HepG2 (cell line): ENCODE measurements around the gene NRL. TPM values are rescaled to one million over a fixed set of nuclear protein-coding genes. Genes with fewer than 3 reads are reported as not detected.

ENCODE experiments used
- AGO2 ChIP-seq: fragments of 200-400 bp; formaldehyde crosslinking; optimal IDR thresholded peaks from 2 replicates; pipeline ENCODE3; 2017; ENCODE audit warnings: mild to moderate bottlenecking, low read depth, low read length, moderate library complexity
- ARNTL ChIP-seq: sonication (generic); formaldehyde crosslinking; IDR thresholded peaks from 2 replicates; pipeline ENCODE4 v1.4.0; 2020; ENCODE audit warnings: mild to moderate bottlenecking, missing genetic modification reagents
- ATF7 ChIP-seq, 2 experiments: fragments of 450-650 bp in 1 of 2; sonication (generic) in 1 of 2; formaldehyde crosslinking in 1 of 2; IDR thresholded peaks; 2 replicates each; pipeline versions ENCODE4 v1.4.0 to v1.6.1; 2016 to 2020; ENCODE audit warnings: antibody characterized with exemption in 1 of 2, mild to moderate bottlenecking in 1 of 2, missing genetic modification reagents in 1 of 2
- DZIP1 ChIP-seq: sonication (generic); formaldehyde crosslinking; IDR thresholded peaks from 2 replicates; pipeline ENCODE4 v1.5.0; 2020; ENCODE audit warnings: mild to moderate bottlenecking, missing genetic modification reagents
- FLYWCH1 ChIP-seq: sonication (generic); formaldehyde crosslinking; IDR thresholded peaks from 2 replicates; pipeline ENCODE4 v1.8.1; 2023; ENCODE audit warnings: mild to moderate bottlenecking, missing genetic modification reagents
- FOSL2 ChIP-seq: sonication (generic); formaldehyde crosslinking; IDR thresholded peaks from 2 replicates; pipeline ENCODE4 v1.4.0; 2020; ENCODE audit warnings: missing genetic modification reagents
- GLI4 ChIP-seq: sonication (generic); formaldehyde crosslinking; IDR thresholded peaks from 2 replicates; pipeline ENCODE4 v1.5.1; 2020; ENCODE audit warnings: missing genetic modification reagents, mild to moderate bottlenecking, moderate library complexity, borderline replicate concordance
- HOXA3 ChIP-seq: sonication (generic); formaldehyde crosslinking; IDR thresholded peaks from 2 replicates; pipeline ENCODE4 v1.5.0; 2020; ENCODE audit warnings: missing genetic modification reagents
- KLF13 ChIP-seq: sonication (generic); formaldehyde crosslinking; IDR thresholded peaks from 2 replicates; pipeline ENCODE4 v1.4.0; 2020; ENCODE audit warnings: mild to moderate bottlenecking, missing genetic modification reagents
- MAFG ChIP-seq: sonication (generic); formaldehyde crosslinking; IDR thresholded peaks from 2 replicates; pipeline ENCODE4 v1.5.1; 2020; ENCODE audit warnings: mild to moderate bottlenecking, missing genetic modification reagents
- MYNN ChIP-seq: sonication (generic); formaldehyde crosslinking; IDR thresholded peaks from 2 replicates; pipeline ENCODE4 v1.4.0; 2020; ENCODE audit warnings: mild to moderate bottlenecking, low read depth, missing genetic modification reagents
- NR3C1 ChIP-seq: sonication (generic); formaldehyde crosslinking; IDR thresholded peaks from 2 replicates; pipeline ENCODE4 v1.4.0; 2020; ENCODE audit warnings: missing genetic modification reagents
- PRDM4 ChIP-seq: sonication (generic); formaldehyde crosslinking; IDR thresholded peaks from 2 replicates; pipeline ENCODE4 v1.9.0; 2021; ENCODE audit warnings: missing genetic modification reagents, borderline replicate concordance
- PRMT3 ChIP-seq: sonication (generic); formaldehyde crosslinking; IDR thresholded peaks from 2 replicates; pipeline ENCODE4 v1.8.1; 2022; ENCODE audit warnings: low read depth, mild to moderate bottlenecking, moderate library complexity, missing genetic modification reagents, borderline replicate concordance
- SPEN ChIP-seq: sonication (generic); formaldehyde crosslinking; IDR thresholded peaks from 2 replicates; pipeline ENCODE4 v1.5.1; 2020; ENCODE audit warnings: low read depth, mild to moderate bottlenecking, missing genetic modification reagents
- STAG1 ChIP-seq: sonication (generic); formaldehyde crosslinking; IDR thresholded peaks from 2 replicates; pipeline ENCODE4 v1.4.0; 2020; ENCODE audit warnings: missing genetic modification reagents
- TBP ChIP-seq: sonication (generic); formaldehyde crosslinking; IDR thresholded peaks from 2 replicates; pipeline ENCODE4 v1.5.0; 2020; ENCODE audit warnings: missing genetic modification reagents
- TRAFD1 ChIP-seq: sonication (generic); formaldehyde crosslinking; IDR thresholded peaks from 2 replicates; pipeline ENCODE4 v1.5.1; 2020; ENCODE audit warnings: missing genetic modification reagents, mild to moderate bottlenecking, borderline replicate concordance
- ZBTB7B ChIP-seq: sonication (generic); formaldehyde crosslinking; IDR thresholded peaks from 2 replicates; pipeline ENCODE4 v1.4.0; 2020; ENCODE audit warnings: missing genetic modification reagents
- ZNF34 ChIP-seq: sonication (generic); formaldehyde crosslinking; IDR thresholded peaks from 2 replicates; pipeline ENCODE4 v1.4.0; 2020; ENCODE audit warnings: mild to moderate bottlenecking, missing genetic modification reagents, borderline replicate concordance
- ZNF615 ChIP-seq: sonication (generic); formaldehyde crosslinking; IDR thresholded peaks from 2 replicates; pipeline ENCODE4 v1.5.0; 2020; ENCODE audit warnings: mild to moderate bottlenecking, missing genetic modification reagents, borderline replicate concordance
- ZNF709 ChIP-seq: sonication (generic); formaldehyde crosslinking; IDR thresholded peaks from 2 replicates; pipeline ENCODE4 v1.5.0; 2020; ENCODE audit warnings: mild to moderate bottlenecking, missing genetic modification reagents
- ZNF737 ChIP-seq: sonication (generic); formaldehyde crosslinking; IDR thresholded peaks from 2 replicates; pipeline ENCODE4 v1.5.0; 2020; ENCODE audit warnings: missing genetic modification reagents, mild to moderate bottlenecking, borderline replicate concordance
- polyA plus RNA-seq, 8 experiments: library from polyadenylated mRNA; depleted of rRNA in 3 of 8; stranded (reverse) in 7 of 8; unstranded in 1 of 8; fragments of >200 nt; fragmentation: Illumina TruSeq in 4 of 8; extraction: Trizol in 4 of 8; gene quantifications; 2 replicates each; pipeline versions ENCODE4 v1.2.1 to v1.2.3, GENCODE V29; 2011 to 2016; ENCODE audit warnings: low read depth in 4 of 8, missing spikeins in 1 of 8, mixed read lengths in 1 of 8; ENCODE audit not compliant: insufficient read depth in 1 of 8
- total RNA-seq, 5 experiments: library from RNA; depleted of rRNA; stranded (reverse); fragments of >200 nt; fragmentation: Illumina TruSeq; extraction: Trizol; gene quantifications; 2 replicates each; pipeline ENCODE4 v1.2.3, GENCODE V29; 2016; ENCODE audit warnings: low read depth in 1 of 5

The NRL gene
- total and polyA plus RNA-seq, 2 of the 13 experiments (the other 11 are each of a cell fraction or from before 2014, with no cell fraction given), result 2.5 to 4.7 TPM

DNA sequence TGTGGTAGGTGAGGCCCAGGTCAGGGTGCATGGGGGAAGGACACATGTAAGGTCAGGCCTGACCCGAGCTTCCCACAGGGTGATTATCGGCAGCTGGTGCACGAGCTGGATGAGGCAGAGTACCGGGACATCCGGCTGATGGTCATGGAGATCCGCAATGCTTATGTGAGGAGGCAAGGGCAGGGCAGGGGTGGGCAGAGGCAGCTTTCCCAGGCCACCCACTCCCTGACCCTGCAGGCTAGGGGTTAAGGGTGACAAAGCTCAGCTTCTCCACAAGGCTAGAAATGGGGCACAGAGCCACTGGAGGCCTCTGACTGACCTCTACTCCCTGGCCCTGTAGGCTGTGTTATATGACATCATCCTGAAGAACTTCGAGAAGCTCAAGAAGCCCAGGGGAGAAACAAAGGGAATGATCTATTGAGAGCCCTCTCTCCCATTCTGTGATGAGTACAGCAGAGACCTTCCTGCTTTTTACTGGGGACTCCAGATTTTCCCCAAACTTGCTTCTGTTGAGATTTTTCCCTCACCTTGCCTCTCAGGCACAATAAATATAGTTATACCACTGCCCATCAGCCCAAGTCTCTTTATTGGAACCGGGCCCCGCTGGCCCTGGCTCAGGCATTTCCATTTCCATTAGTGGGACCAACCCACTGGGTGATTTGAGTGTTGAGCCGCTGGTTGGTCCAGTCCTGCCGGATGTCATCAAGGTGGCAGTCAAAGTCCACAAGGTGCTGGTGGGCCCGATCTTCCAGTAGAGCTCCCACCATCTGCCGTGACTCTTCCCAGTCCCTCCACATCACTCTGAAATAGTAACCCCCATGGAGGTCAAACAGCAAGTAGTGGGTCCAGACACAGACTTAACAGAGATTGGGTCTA lies 23.9 kb upstream of the NRL start (continued):
- TF ChIP-seq STAG1 (CRISPR knock-in tag) (no peak), AGO2 (peak; percentile 86), MAFG (CRISPR knock-in tag) (no peak), NR3C1 (CRISPR knock-in tag) (no peak), TRAFD1 (no peak), ZNF737 (CRISPR knock-in tag) (no peak), MYNN (CRISPR knock-in tag) (no peak), ZNF709 (CRISPR knock-in tag) (no peak), KLF13 (CRISPR knock-in tag) (no peak), FOSL2 (no peak), PRMT3 (CRISPR knock-in tag) (no peak), SPEN (CRISPR knock-in tag) (no peak), FLYWCH1 (no peak), PRDM4 (CRISPR knock-in tag) (no peak), ARNTL (CRISPR knock-in tag) (0 out of 2 replicates have a peak, but pooled peaks have one; percentile 41), ATF7 (IDR thresholded peaks at IDR 0.05) (peak; percentile 84), ATF7 (CRISPR knock-in tag; IDR thresholded peaks at IDR 0.05) (peak; percentile 45; the same call in 1 of the 2 replicates), ZBTB7B (CRISPR knock-in tag) (no peak), ZNF34 (no peak), TBP (CRISPR knock-in tag) (no peak), ZNF615 (CRISPR knock-in tag) (no peak), GLI4 (CRISPR knock-in tag) (no peak), DZIP1 (CRISPR knock-in tag) (no peak), HOXA3 (CRISPR knock-in tag) (no peak)
